GM18505 (cell line): ENCODE results near the gene FHAD1.
A peak's percentile ranks its signal among the peaks of the same experiment; 100 is the strongest.

Experiments
- ATAC-seq: cut with Tn5 transposase; IDR thresholded peaks from one replicate; pipeline ENCODE4 v1.9.1; 2021; ENCODE audit not compliant: unreplicated experiment
- POLR2A ChIP-seq: IDR thresholded peaks from 4 replicates; pipeline ENCODE4 v1.6.1; 2011; ENCODE audit warnings: borderline replicate concordance; ENCODE audit not compliant: insufficient read depth, insufficient read length; ENCODE audit errors: extremely low read depth

FHAD1 gene

DNA sequence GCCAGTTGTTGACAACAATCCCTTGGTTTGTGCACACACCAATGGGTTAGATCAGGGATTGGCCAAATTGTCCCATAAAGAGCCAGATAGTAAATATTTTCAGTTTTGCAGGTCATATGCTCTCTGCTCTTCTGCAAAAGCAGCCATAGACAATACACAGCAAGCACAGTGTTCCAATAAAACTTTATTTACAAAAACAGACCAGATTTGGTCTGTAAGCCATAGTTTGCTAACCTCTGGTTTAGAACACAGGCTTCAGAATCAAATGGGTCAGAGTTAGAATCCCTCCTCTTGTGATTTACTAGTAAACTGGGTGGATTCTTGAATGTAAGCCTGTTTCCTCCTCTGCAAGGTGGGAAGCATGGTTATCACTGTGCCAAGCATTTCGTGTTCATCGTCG, 97.4 kb downstream of the FHAD1 start:
- TF ChIP-seq POLR2A, result no peak
- no peak for ATAC-seq

DNA sequence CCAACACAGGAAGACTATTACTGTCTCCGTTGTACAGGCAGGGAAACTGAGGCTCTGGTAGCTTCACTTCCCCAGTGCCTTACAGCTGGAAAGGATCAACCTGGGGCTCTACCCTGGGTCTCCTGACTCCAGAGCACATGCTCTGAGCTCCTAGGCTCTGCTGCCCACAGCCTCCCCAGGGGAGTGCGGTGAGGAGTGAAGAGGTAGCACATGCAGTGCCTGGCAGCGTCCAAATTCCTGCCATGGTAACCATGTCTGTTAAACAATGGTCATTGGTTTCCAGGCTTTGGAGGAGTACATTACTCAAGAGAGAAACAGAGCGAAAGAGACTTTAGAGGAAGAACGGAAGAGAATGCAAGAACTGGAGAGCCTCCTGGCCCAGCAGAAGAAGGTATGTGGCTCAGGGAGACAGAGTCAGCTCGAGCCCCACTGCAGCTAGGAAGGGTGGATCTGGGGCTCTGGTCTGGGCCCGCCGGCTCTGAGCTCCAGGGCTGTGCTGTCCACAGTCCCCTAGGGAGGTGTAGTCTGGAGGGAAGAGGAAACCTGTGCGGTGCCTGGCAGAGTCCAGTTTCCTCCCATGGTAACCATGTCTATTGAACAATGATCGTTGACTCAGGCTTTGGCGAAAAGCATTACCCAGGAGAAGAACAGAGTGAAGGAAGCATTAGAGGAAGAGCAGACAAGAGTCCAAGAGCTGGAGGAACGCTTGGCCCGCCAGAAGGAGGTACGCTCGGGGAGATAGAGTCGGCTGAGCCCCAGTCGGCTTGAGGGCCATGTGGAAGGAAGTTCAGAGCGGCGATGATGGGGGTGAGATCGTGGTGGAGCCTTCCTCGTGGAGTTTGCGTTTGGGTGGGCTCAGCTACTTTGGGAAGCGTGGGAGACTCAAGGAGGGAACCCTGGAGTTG, 98.0 kb downstream of the FHAD1 start:
- TF ChIP-seq POLR2A, result no peak
- ATAC-seq, result no peak

DNA sequence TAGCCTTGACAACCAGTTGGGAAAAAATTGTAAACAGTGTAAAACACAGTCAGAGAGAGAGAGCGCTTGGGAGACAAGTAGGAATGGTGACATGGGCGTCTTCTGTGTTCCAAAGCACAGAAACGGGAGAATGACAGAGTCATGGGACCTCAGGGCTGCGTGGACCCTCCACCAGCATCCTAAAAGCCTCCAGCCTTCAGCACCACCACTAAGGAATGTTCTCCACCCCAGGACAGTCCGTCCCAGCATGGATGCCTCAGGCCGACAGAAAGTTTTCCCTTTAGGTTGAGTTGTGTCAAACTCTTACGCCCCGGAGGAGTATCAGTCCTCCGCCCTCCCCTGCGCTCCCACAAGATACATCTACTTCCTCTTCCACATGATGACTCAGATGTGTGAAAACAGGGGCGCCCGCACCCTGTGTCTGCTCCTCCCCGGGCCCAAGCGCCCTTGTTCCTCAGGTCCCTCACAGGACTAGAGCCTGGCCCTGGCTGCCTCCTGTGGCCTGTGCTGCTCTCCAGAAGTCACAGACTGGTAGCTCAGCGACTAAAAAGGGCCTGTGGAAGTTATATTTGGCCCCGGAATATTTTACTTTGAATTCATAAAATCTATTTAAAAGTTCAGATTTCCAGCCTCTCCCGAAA, 98.8 kb downstream of the FHAD1 start:
- ATAC-seq, result no peak
- peak; percentile 20 for TF ChIP-seq POLR2A

DNA sequence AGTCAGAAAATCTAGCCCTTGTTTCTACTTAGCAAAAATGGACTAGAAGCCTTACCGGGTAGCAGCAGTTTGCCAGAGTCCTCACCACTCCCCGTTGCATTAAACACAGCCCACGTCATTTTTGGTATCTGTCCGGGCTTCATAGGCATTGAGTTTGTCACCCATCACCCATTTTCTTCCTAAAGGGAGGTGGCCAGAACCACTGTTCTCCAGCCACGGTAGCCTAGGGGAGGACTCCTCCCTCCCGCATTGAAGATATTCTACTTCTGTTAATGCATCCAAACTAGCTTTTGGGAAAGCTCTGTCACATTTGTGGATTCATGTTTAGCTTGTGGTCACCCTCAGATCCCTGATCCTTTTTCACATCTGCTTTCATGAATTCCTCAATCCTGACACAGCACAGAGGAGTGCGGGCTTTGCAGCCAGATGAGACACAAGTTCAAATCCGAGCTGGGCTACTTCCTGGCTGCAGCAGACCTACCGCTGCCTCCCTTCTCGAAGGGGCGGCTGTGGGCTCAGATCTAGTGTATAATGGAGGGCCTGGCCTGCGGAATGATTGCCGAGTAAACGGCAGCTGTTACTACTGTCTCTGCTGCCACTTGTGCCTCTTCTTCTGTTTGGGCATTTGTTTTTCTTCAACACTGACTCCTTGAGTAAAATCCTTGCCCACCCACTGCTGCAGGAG, 99.5 kb downstream of the FHAD1 start:
- ATAC-seq, result no peak

DNA sequence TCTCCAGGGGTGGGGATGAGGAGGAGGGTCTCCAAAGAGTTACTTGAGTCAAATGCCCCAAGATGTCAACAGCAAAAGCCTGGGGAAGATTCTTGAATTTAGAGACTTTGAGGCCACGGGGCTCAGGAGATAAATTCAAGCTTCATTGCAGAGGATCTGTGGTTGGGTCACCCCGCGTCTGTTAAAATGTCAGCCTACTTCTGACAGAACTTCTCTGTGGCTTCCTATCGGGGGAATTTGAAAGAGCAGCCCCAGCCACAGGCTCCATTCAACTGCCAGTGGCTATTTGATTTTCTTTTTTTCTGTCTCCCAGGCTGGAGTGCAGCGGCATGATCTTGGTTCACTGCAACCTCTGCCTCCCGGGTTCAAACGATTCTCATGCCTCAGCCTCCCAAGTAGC, 100.2 kb downstream of the FHAD1 start:
- no peak for TF ChIP-seq POLR2A
- ATAC-seq, result no peak

More for the DNA sequence above, 99.5 kb downstream of the FHAD1 start:
- no peak for TF ChIP-seq POLR2A

DNA sequence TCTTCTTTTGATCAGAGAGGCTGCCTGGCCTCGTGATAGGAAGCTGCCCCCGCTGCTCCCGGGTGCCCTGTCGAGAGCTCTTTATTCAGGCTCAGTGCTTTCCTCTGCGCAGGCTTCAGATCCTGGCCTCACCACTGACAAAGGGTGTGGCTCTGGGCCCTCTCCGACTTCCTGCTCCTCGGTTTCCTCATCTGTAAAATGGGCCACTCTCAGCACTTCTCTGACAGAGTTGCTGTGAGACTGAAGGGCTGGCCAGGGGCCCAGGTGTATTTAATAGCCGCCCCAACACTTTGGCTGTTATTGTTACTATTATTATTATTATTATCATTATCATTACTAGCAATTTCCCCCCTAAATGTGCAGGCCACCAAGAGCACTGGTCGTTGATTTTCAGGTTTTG, 101.6 kb downstream of the FHAD1 start:
- no peak for ATAC-seq
- no peak for TF ChIP-seq POLR2A

DNA sequence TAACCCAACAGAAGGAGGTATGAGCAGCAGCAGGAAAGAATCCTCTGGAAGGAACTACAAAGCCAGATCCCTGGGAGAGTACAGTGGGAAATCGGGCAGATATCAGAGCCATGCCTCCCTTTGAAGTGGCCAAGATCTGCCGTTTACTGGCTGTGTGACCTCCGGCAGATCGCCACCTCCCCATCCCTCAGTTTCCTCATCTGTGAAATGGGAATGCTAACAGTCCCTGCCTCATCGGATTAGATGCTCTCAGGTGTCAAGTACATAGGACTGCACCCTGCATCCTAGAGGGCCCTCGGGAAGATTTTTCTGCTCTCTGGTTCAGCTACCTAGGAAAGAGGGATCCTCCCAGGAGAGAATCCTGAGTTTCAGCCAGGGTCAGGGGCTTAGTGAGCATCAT, 102.1 kb downstream of the FHAD1 start:
- no peak for TF ChIP-seq POLR2A
- no peak for ATAC-seq

DNA sequence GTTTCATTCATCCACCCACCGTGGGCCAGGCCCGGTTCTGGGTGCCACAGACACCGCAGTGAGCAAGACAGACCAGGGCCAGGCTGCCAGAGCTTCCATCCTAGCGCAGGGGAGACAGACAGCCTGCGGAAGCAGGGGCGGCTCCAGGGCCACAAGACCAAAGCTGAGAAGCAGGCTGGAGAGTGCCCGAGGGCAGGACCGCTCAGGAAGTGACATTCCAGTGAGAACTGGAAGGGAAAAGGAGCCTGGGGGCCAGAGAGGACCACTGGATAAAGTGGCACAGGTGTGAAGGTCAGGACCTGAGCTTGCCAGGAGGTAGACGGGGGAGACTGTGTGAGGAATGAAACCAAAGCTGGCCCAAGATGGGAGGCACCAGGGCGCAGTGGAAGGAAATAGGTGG, 103.1 kb downstream of the FHAD1 start:
- TF ChIP-seq POLR2A, result no peak
- ATAC-seq, result no peak

DNA sequence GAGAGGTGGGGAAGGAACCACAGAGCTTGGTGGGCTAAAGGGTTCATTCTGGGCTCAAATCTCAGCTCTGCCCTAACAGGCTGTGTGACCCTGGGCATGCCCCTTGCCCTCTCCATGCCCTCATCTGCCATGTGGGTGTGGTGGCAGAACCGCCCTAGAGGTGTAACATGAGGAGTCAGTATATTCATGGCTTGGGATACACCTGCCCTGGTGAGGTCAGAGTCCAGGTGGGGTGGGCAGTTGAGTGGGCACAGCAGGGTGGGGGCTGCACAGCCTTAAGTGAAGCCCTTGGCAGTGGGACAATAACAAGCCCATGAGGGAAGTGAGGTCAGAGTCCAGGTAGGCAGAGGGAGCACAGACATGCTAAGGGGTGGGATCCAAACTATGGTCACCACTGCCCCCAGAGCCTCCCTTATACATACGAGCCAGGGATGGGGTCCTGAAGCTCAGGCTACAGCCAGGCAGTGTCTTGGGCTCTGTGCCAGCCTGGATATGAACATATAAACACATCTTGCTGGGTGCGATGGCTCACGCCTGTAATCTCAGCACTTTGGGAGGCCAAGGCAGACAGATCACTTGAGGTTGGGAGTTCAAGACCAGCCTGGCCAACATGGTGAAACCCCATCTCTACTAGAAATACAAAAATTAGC, 103.7 kb downstream of the FHAD1 start:
- TF ChIP-seq POLR2A, result no peak
- no peak for ATAC-seq

DNA sequence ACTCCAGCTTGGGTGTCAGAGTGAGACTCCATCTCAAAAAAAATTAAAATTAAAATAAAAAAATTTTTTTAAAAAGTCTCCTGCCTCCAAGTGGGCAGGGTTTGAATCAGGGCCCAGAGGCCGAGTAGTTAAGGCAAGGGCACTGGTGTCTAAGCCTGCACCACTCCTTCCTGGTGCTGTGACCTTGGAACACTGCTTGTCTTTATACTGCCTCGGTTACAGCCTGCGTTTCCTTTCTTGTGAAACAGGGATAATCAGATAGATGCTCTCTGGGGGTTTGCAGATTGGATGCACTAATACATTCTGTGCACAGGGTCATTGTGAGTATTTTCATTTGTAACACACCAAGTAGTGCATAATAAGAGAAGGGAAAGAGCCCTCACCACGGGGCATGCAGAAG, 104.3 kb downstream of the FHAD1 start:
- no peak for ATAC-seq
- no peak for TF ChIP-seq POLR2A

DNA sequence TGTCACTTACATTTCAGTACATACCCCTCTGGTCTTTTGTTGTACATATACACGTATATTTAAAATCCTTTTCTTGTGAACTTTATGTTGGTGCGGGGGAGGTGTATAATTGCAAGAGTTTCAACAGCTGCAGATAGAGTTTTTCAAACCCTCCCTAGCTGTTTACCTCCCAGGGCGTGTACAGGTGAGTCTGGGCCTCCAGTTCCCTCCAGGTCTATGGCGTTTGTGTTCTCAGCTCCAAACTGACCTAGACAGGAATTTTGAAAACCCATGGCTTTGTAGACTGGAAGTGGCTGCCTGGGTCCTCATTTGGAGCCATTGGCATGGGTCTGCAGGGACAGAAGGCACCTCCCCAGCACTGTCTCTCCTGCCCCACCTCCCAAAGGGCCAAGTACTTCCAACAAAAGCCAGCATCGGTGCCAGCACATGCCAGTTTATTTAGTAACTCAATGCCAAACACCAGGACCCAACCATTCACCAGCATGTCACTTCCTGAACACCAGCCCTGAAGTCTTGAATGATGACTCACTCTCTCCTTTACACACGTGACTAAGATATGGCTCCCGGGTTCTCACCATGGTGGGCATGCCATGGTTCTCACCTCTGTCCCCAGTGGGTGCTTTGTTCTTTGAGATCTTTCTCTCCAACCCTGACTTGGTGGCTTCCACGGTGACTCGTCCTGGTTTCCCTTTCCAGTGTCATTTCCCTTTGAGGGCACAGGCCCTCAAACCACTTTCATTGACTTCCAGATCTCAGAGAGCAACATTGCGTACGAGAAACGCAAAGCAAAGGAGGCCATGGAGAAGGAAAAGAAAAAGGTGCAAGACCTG, 105.3 kb downstream of the FHAD1 start:
- no peak for ATAC-seq
- no peak for TF ChIP-seq POLR2A

DNA sequence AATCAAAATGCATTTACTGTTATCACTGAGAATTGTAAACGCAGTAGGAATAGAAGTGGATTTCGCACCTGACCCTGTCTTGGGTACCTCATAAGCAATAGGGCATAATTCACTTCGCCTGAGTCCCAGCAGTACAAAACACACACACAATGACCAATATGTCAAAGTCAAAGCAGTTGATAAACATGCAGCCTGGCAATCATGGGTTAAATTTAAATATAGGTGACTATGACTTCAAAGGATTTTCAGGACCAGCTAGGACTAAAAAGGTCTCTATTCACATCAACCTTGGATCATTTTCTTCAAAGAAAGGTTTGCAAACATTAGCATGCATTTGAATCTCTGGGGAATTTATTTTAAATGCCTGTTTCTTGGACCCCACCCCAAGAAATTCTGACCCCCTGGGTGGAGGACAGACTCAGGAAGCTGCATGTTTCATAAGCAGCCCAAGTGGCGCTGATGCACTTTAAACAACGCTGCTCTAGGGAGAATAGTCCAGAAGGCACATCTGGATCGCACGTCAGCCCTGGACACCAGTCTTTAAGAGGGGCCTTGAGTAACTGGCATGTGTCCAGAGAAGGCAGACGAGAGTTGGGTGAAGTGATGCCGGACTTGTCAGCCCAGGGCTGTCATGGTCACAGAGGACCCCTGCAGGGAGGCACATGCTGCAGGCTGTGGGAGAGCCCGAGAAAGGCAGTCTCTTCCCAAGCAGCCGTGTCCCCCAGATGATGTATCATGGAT, 107.0 kb downstream of the FHAD1 start:
- no peak for TF ChIP-seq POLR2A
- ATAC-seq, result no peak
